HEK293T (cell line): ENCODE measurements around the gene ZFAND2B.

Experiments
- CTCF ChIA-PET: fragments of 350-600 bp; formaldehyde crosslinking; extraction: SDS; loops from one replicate; lab custom pipeline; 2021; ENCODE audit warnings: antibody characterized with exemption, inconsistent platforms; lab: Yijun Ruan, JAX
- POLR2A ChIA-PET: fragments of 350-600 bp; formaldehyde crosslinking; extraction: SDS; loops from one replicate; lab custom pipeline; 2020; ENCODE audit warnings: antibody characterized with exemption, inconsistent platforms; lab: Yijun Ruan, JAX
- DNase-seq: peaks from one replicate; pipeline ENCODE4 v3.0.0; 2012; ENCODE audit warnings: mixed read lengths; ENCODE audit errors: extremely low spot score
- ARNT ChIP-seq: fragments of 450-650 bp; IDR thresholded peaks from 2 replicates; pipeline ENCODE4 v1.6.1; 2017; ENCODE audit warnings: mild to moderate bottlenecking
- BHLHE40 ChIP-seq: fragments of 450-650 bp; IDR thresholded peaks from 2 replicates; pipeline ENCODE4 v1.6.1; 2016; ENCODE audit warnings: mild to moderate bottlenecking, moderate library complexity, borderline replicate concordance
- CTBP1 ChIP-seq: fragments of 450-650 bp; IDR thresholded peaks from 2 replicates; pipeline ENCODE4 v1.6.1; 2016; ENCODE audit warnings: borderline replicate concordance
- ELF4 ChIP-seq: fragments of 450-650 bp; IDR thresholded peaks from 2 replicates; pipeline ENCODE4 v1.6.1; 2017; ENCODE audit warnings: antibody characterized with exemption
- FOXA1 ChIP-seq: fragments of 450-650 bp; IDR thresholded peaks from 2 replicates; pipeline ENCODE4 v1.6.1; 2016; ENCODE audit warnings: mild to moderate bottlenecking
- FOXK2 ChIP-seq: fragments of 450-650 bp; IDR thresholded peaks from 2 replicates; pipeline ENCODE4 v1.6.1; 2016; ENCODE audit warnings: mild to moderate bottlenecking
- FOXM1 ChIP-seq: fragments of 450-650 bp; IDR thresholded peaks from 2 replicates; pipeline ENCODE4 v1.6.1; 2017; ENCODE audit warnings: mild to moderate bottlenecking, borderline replicate concordance
- HDGF ChIP-seq: fragments of 450-650 bp; IDR thresholded peaks from 2 replicates; pipeline ENCODE4 v1.6.1; 2017; ENCODE audit warnings: antibody characterized with exemption, borderline replicate concordance
- L3MBTL2 ChIP-seq: fragments of 450-650 bp; conservative IDR thresholded peaks from 2 replicates; pipeline ENCODE4 v1.6.1; 2016; ENCODE audit warnings: mild to moderate bottlenecking
- LEF1 ChIP-seq: fragments of 450-650 bp; IDR thresholded peaks from 2 replicates; pipeline ENCODE4 v1.6.1; 2017; ENCODE audit warnings: mild to moderate bottlenecking, borderline replicate concordance
- NFRKB ChIP-seq: fragments of 450-650 bp; IDR thresholded peaks from 2 replicates; pipeline ENCODE4 v1.6.1; 2016; ENCODE audit warnings: mild to moderate bottlenecking, moderate library complexity
- PKNOX1 ChIP-seq: fragments of 450-650 bp; IDR thresholded peaks from 2 replicates; pipeline ENCODE4 v1.6.1; 2016
- SP1 ChIP-seq: fragments of 450-650 bp; IDR thresholded peaks from 2 replicates; pipeline ENCODE4 v1.6.1; 2017
- SUZ12 ChIP-seq: fragments of 450-650 bp; IDR thresholded peaks from 2 replicates; pipeline ENCODE4 v1.6.1; 2016; ENCODE audit warnings: mild to moderate bottlenecking
- TARDBP ChIP-seq: fragments of 450-650 bp; IDR thresholded peaks from 2 replicates; pipeline ENCODE4 v1.6.1; 2016
- ZNF384 ChIP-seq: fragments of 450-650 bp; IDR thresholded peaks from 2 replicates; pipeline ENCODE4 v1.6.1; 2016

The ZFAND2B gene

GRCh38 chr2:219213026-219213415 lies 6.4 kb downstream of the ZFAND2B start:
- POLR2A ChIA-PET, result no interaction called here
- no peak for DNase-seq
- no peak for TF ChIP-seq SP1
- no peak for TF ChIP-seq ARNT
- no peak for TF ChIP-seq FOXM1
- TF ChIP-seq ELF4, result no peak
- no peak for TF ChIP-seq FOXK2
- no peak for TF ChIP-seq LEF1
- no peak for TF ChIP-seq ZNF384
- TF ChIP-seq PKNOX1, result no peak
- TF ChIP-seq NFRKB, result no peak
- TF ChIP-seq CTBP1, result no peak
- no peak for TF ChIP-seq BHLHE40
- no peak for TF ChIP-seq FOXA1
- TF ChIP-seq TARDBP, result no peak
- no peak for TF ChIP-seq L3MBTL2
- no peak for TF ChIP-seq SUZ12
- TF ChIP-seq HDGF, result no peak
- CTCF ChIA-PET, result no interaction called here

- no peak for TF ChIP-seq ARNT
- TF ChIP-seq BHLHE40, result no peak
- no peak for TF ChIP-seq FOXK2
- no peak for TF ChIP-seq FOXM1
- TF ChIP-seq FOXA1, result no peak
- TF ChIP-seq SP1, result no peak
- no peak for TF ChIP-seq LEF1
- no peak for TF ChIP-seq ELF4
- TF ChIP-seq SUZ12, result no peak
- TF ChIP-seq L3MBTL2, result no peak
- TF ChIP-seq HDGF, result no peak
- TF ChIP-seq CTBP1, result no peak
- no peak for TF ChIP-seq NFRKB
- no peak for TF ChIP-seq PKNOX1
- TF ChIP-seq TARDBP, result no peak
- no peak for TF ChIP-seq ZNF384
- CTCF ChIA-PET, result no interaction called here
- no peak for DNase-seq
- POLR2A ChIA-PET, result no interaction called here
These were observed 7.0 kb downstream of the ZFAND2B start for GRCh38 chr2:219213486-219214071.

GRCh38 chr2:219214141-219214540 lies 7.6 kb downstream of the ZFAND2B start:
- TF ChIP-seq SUZ12 (no peak), ARNT (no peak), ELF4 (no peak), FOXK2 (no peak), LEF1 (no peak), PKNOX1 (no peak), ZNF384 (no peak), L3MBTL2 (no peak), FOXA1 (no peak), HDGF (no peak), BHLHE40 (no peak), NFRKB (no peak), FOXM1 (no peak), SP1 (no peak), CTBP1 (no peak), TARDBP (no peak)
- CTCF ChIA-PET, result no interaction called here
- POLR2A ChIA-PET, result interaction anchor here (0.7 to 0.9 kb wide), 2 partner anchors 16 to 153 kb away, joined by 3 read pairs; no protein-coding TSS in a partner anchor
- no peak for DNase-seq

- ChIA-PET CTCF (no interaction called here), POLR2A (interaction anchor here (0.7 to 1.1 kb wide), 3 partner anchors 8 to 152 kb away, joined by 3 to 4 read pairs (median 3); partner anchors contain the start of gene ZFAND2B)
- no peak for DNase-seq
- TF ChIP-seq FOXM1 (no peak), CTBP1 (no peak), FOXA1 (no peak), BHLHE40 (no peak), NFRKB (no peak), ELF4 (no peak), ZNF384 (no peak), FOXK2 (no peak), LEF1 (no peak), L3MBTL2 (no peak), TARDBP (no peak), PKNOX1 (no peak), SUZ12 (no peak), SP1 (no peak), ARNT (no peak)
These were observed 8.2 kb downstream of the ZFAND2B start for GRCh38 chr2:219214786-219215185.

- DNase-seq, result no peak
- CTCF ChIA-PET, result no interaction called here
- TF ChIP-seq SUZ12 (no peak), ZNF384 (no peak), ELF4 (no peak), TARDBP (no peak), SP1 (no peak), L3MBTL2 (no peak), NFRKB (no peak), CTBP1 (no peak), HDGF (no peak)
- POLR2A ChIA-PET, result interaction anchor here (0.8 kb wide), 1 partner anchor 9 kb away, joined by 6 read pairs; the partner anchor contains the start of gene ZFAND2B
These were observed 9.4 kb downstream of the ZFAND2B start for GRCh38 chr2:219215871-219216534.
